Spleen (tissue), 11 donors: Measurements from ENCODE around the gene ACLY. TPM values are rescaled to one million over a fixed set of nuclear protein-coding genes. Genes with fewer than 3 reads are reported as not detected.
"Not testable (repeated sequence)": the region's sequence is repeated elsewhere in the genome, so short reads cannot be mapped to it uniquely, and the experiment has no call there.

Experiments used
- DNase-seq: peaks from one replicate; pipeline ENCODE4 v3.0.0-alpha.2; 2020
- H3K27ac ChIP-seq, 8 donors: fragments of 200-600 bp; sonication (generic) in 7 of 8; 1 replicate in 4 of 8; 2 replicates in 4 of 8; pipeline versions ENCODE4 v1.5.0 to v1.8.0; 2016 to 2021; ENCODE audit warnings: inconsistent platforms in 4 of 8, mild to moderate bottlenecking in 4 of 8, moderate library complexity in 1 of 8
- H3K27me3 ChIP-seq, 7 donors: fragments of 200-600 bp; sonication (generic) in 6 of 7; replicated peaks in 1 of 7; 1 replicate in 4 of 7; 2 replicates in 3 of 7; pipeline versions ENCODE4 v1.5.0 to v1.8.0; 2016 to 2021; ENCODE audit warnings: inconsistent platforms in 3 of 7, mild to moderate bottlenecking in 1 of 7
- H3K36me3 ChIP-seq, 6 donors: fragments of 200-600 bp; sonication (generic) in 5 of 6; 1 replicate in 4 of 6; 2 replicates in 2 of 6; pipeline versions ENCODE4 v1.5.0 to v1.8.0; 2016 to 2021; ENCODE audit warnings: inconsistent platforms in 2 of 6
- H3K4me1 ChIP-seq, 6 donors: fragments of 200-600 bp; sonication (generic) in 5 of 6; 1 replicate in 3 of 6; 2 replicates in 3 of 6; pipeline versions ENCODE4 v1.5.0 to v1.8.0; 2016 to 2021; ENCODE audit warnings: inconsistent platforms in 3 of 6
- H3K4me3 ChIP-seq, 8 donors: fragments of 200-600 bp; sonication (generic) in 7 of 8; 1 replicate in 4 of 8; 2 replicates in 4 of 8; pipeline versions ENCODE4 v1.5.0 to v1.8.0; 2016 to 2021; ENCODE audit warnings: inconsistent platforms in 4 of 8, mild to moderate bottlenecking in 4 of 8, moderate library complexity in 2 of 8
- H3K9me3 ChIP-seq, 8 donors: fragments of 200-600 bp; sonication (generic) in 7 of 8; 1 replicate in 4 of 8; 2 replicates in 4 of 8; pipeline versions ENCODE4 v1.5.0 to v1.8.0; 2016 to 2021; ENCODE audit warnings: inconsistent platforms in 4 of 8
- POLR2A ChIP-seq, 3 donors: fragments of 450-650 bp; IDR thresholded peaks; one replicate each; pipeline ENCODE4 v1.5.1; 2017; ENCODE audit warnings: antibody characterized with exemption in 3 of 3, mild to moderate bottlenecking in 1 of 3
- POLR2AphosphoS5 ChIP-seq, 3 donors: sonication (generic); formaldehyde crosslinking; IDR thresholded peaks; one replicate each; pipeline ENCODE4 v1.5.1; 2017; ENCODE audit warnings: antibody characterized with exemption in 3 of 3
- WGBS, 5 donors: extraction: QIAGEN DNeasy Blood & Tissue Kit in 3 of 5; methylation state at CpG; one replicate each; pipeline versions ENCODE4 v1.1.5 to v1.1.7; 2013 to 2018; 5-methylcytosine and 5-hydroxymethylcytosine counted together
- intact Hi-C: fragments of 100-400 bp; cut with DNase I; formaldehyde crosslinking; loops from one replicate; pipeline ENCODE4 v1.15.0; 2023; ENCODE audit warnings: low total_unique reads
- polyA plus RNA-seq, 3 donors: library from polyadenylated mRNA; stranded (reverse); fragments of 200-250 nt; gene quantifications; one replicate each; pipeline ENCODE4 v1.2.1, GENCODE V29; 2013
- total RNA-seq, 7 donors: library from RNA; depleted of rRNA in 3 of 7; stranded (reverse); fragments of >200 nt in 3 of 7; fragmentation: NEBNext Ultra II Directional in 4 of 7; extraction: Animal tissue kit (Norgen Biotek cat#: 25700) in 4 of 7; gene quantifications; one replicate each; pipeline versions ENCODE4 v1.1.0 to v1.2.1, GENCODE V29; 2016 to 2021
- TF ChIP-seq, protein P1 (sequence below), 11 experiments: fragments of 200-600 bp in 7 of 11; fragments of 450-650 bp in 4 of 11; sonication (generic) in 4 of 11; IDR thresholded peaks in 8 of 11; conservative IDR thresholded peaks in 3 of 11; 1 replicate in 7 of 11; 2 replicates in 4 of 11; pipeline versions ENCODE4 v1.4.0 to v1.8.0; 2016 to 2021; ENCODE audit warnings: antibody characterized with exemption in 11 of 11, inconsistent platforms in 4 of 11, mild to moderate bottlenecking in 1 of 11
- donor health status: healthy with polysubstance abuse.
- donor health status: DM: no; HTN: no; CAD: no; lungs with moderate emphysema.
- donor health status: DM: no; HTN: no; CAD: no.
- donor health status: Bipolar disorder and iron deficiency.
- donor health status: healthy.
- donor health status: DM: no; HTN: no; CAD: no.
- donor health status: DM: yes; HTN: yes; CAD: no.

The ACLY gene
- total and polyA plus RNA-seq, 10 donors: 17.7 to 112 (median 80.2) TPM

DNA sequence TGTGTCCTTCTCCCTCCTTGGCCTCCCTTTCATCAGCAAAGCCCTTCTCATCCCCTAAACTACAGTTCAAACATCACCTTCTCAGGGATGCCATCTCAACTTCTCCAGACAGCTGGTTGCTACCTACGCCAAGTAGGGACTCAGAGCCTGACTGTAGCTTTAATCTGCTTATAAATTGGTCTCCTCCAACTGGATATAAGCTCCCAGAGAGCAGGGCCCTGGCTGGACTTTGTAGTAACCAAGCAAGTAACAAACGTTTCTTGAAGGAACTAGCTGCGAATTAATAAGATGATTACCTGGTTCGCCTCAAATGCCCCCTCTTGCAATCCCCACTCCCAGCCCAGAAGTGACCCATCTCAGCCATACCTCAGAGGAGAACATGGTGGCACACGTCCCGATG lies 36.0 kb downstream of the ACLY start:
- TF ChIP-seq POLR2AphosphoS5 (IDR thresholded peaks at IDR 0.05): no peak
- TF ChIP-seq, protein P1, sequence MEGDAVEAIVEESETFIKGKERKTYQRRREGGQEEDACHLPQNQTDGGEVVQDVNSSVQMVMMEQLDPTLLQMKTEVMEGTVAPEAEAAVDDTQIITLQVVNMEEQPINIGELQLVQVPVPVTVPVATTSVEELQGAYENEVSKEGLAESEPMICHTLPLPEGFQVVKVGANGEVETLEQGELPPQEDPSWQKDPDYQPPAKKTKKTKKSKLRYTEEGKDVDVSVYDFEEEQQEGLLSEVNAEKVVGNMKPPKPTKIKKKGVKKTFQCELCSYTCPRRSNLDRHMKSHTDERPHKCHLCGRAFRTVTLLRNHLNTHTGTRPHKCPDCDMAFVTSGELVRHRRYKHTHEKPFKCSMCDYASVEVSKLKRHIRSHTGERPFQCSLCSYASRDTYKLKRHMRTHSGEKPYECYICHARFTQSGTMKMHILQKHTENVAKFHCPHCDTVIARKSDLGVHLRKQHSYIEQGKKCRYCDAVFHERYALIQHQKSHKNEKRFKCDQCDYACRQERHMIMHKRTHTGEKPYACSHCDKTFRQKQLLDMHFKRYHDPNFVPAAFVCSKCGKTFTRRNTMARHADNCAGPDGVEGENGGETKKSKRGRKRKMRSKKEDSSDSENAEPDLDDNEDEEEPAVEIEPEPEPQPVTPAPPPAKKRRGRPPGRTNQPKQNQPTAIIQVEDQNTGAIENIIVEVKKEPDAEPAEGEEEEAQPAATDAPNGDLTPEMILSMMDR (IDR thresholded peaks at IDR 0.05 in 8 of 11, conservative IDR thresholded peaks at IDR 0.05 in 3 of 11): no peak
- TF ChIP-seq POLR2A (IDR thresholded peaks at IDR 0.05): no peak
- H3K4me1 ChIP-seq: peaks cover 0 to 7% (median 0%) of the 10 kb centered on the region in 6 donors
- H3K27ac ChIP-seq: no peak overlapping the region
- no peaks in the 10 kb centered on the region for H3K9me3 ChIP-seq
- WGBS, 5 donors: 91 to 96% (median 93%) methylated on average over 6 of the region's 6 CpGs
- peaks cover 12 to 100% (median 93%) of the 10 kb centered on the region in 6 donors for H3K36me3 ChIP-seq
- intact Hi-C loops: no loop called here
- no peaks in the 10 kb centered on the region for H3K27me3 ChIP-seq
- DNase-seq: no peak
- H3K4me3 ChIP-seq: no peak overlapping the region

DNA sequence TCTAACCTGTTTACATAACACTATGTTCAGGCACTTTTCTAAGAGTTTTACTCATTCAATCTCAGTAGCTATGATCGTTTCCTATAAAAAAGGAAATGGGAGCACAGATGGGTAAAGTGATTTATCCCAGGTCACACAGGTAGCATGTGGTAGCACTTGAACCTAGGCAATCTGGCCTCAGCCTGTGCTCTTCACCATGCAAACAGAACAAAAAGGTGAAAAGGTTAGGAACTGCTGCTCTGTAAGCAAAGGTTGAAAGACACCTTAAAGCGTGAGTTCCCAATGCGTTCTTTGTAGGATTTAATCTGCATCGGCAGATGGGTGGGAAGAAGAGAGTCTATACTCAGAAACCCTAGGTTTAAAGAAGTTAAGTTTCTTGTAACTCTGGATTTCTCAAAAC lies 38.6 kb downstream of the ACLY start:
- 90 to 95% (median 92%) methylated on average over 4 of the region's 4 CpGs for WGBS, 5 donors
- H3K9me3 ChIP-seq: no peaks in the 10 kb centered on the region
- intact Hi-C loops: no loop called here

DNA sequence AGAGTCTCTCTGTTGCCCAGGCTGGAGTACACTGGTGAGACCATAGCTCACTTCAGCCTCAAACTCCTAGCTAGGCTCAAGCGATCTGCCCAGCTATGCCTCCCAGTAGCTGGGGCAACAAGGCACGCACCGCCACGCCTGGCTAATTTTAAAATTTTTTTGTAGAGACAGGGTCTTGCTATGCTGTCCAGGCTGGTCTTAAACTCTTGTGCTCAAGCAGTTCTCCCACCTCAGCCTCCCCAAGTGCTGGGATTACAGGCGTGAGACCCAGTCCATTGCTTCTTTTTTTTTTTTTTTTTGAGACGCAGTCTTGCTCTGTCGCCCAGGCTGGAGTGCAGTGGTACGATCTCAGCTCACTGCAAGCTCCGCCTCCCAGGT lies 44.5 kb downstream of the ACLY start:
- H3K36me3 ChIP-seq: peaks cover 18 to 97% (median 84%) of the 10 kb centered on the region in 6 donors
- intact Hi-C loops, DNase-seq, H3K27ac ChIP-seq, H3K4me3 ChIP-seq, H3K9me3 ChIP-seq, H3K27me3 ChIP-seq, H3K4me1 ChIP-seq: not testable (repeated sequence)
- WGBS, 5 donors: 93 to 99% (median 97%) methylated on average over 9 of the region's 9 CpGs

More for the DNA sequence above, 38.6 kb downstream of the ACLY start:
- H3K36me3 ChIP-seq: peaks cover 9 to 97% (median 83%) of the 10 kb centered on the region in 6 donors
- no peaks in the 10 kb centered on the region for H3K4me1 ChIP-seq
- no peak overlapping the region for H3K27ac ChIP-seq
- DNase-seq: no peak
- no peaks in the 10 kb centered on the region for H3K27me3 ChIP-seq
- TF ChIP-seq POLR2AphosphoS5 (IDR thresholded peaks at IDR 0.05) (no peak), POLR2A (IDR thresholded peaks at IDR 0.05) (no peak)
- TF ChIP-seq, protein P1 (IDR thresholded peaks at IDR 0.05 in 8 of 11, conservative IDR thresholded peaks at IDR 0.05 in 3 of 11): no peak
- H3K4me3 ChIP-seq: no peak overlapping the region

DNA sequence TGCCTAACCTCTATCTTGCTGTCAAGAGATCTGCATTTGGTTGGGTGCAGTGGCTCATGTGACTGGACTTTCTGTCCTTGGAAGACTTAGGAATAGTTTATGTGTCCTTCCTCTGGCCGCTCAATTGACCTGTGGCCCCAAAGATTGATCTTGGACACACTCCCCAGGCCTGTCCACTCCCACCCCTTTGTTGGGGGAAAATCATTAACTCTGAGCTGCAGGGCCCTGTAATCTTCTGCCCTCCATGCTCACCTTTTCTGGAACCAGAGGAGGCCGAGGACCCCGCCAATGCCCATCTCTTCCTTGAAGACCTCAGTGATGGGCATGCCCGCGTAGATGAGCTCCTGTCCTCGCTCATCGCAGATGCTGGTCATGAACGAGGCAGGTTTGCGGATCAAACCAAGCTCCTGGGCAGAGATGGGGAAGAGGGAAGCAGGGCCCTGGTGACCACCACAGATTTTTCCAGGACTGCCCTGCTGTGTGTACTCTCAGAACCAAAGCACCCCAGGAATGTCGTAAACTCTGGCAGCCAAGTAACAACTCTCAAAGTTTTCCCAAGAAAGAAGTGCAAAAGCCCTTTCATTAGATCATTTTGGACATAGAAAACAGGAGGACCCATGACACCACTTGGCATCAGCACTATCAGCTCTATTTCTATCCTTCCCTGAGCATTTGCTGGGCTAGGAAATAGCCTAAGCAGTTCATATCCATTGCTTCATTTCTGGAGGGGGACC lies 45.0 kb downstream of the ACLY start:
- Histone ChIP-seq H3K9me3 (no peaks in the 10 kb centered on the region), H3K4me3 (no peak overlapping the region), H3K36me3 (peaks cover 18 to 97% (median 84%) of the 10 kb centered on the region in 6 donors), H3K27me3 (no peaks in the 10 kb centered on the region), H3K4me1 (no peaks in the 10 kb centered on the region), H3K27ac (no peak overlapping the region)
- intact Hi-C loops: no loop called here
- no peak for TF ChIP-seq POLR2A (IDR thresholded peaks at IDR 0.05)
- TF ChIP-seq, protein P1 (IDR thresholded peaks at IDR 0.05 in 8 of 11, conservative IDR thresholded peaks at IDR 0.05 in 3 of 11): no peak
- no peak for TF ChIP-seq POLR2AphosphoS5 (IDR thresholded peaks at IDR 0.05)
- no peak for DNase-seq
- 93 to 98% (median 97%) methylated on average over 10 of the region's 10 CpGs for WGBS, 5 donors
